ENCODE results near the gene PCDHGA7.

Gene PCDHGA7

DNA sequence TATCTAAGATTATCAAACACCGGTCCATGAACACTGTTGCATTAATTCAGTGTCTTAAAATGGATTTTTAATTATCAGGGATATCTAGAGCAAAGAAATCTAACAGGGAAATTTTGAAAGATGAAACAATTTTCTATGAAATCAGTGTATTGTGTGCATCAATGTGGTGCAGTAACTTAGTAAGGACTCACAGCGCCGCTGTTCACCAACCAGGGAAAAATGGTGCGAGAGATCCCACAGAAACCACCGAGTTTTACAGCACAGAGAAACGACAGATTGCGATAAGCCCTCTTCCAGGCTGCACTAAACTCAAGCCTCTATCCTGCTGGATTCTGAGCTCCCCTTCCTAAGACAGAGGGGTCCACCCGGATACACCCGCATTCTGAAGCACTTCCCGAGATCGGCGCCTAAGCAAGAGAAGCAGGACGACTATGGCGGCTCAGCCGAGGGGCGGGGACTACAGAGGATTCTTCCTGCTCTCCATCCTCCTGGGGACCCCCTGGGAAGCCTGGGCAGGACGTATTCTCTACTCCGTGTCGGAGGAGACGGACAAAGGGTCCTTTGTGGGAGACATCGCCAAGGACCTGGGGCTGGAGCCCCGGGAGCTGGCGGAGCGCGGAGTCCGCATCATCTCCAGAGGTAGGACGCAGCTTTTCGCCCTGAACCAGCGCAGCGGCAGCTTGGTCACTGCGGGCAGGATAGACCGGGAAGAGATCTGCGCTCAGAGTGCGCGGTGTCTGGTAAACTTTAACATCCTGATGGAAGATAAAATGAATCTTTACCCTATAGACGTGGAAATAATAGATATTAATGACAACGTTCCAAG is at the start of gene PCDHGA7:
TSS of gene PCDHGA7 (plus strand) at position 274 of the 826 bp plus-strand sequence. CDS start at position 432, 158 bp downstream.
- TF ChIP-seq EP300 (IDR thresholded peaks at IDR 0.05; ENCODE audit: borderline replicate concordance) = no peak

DNA sequence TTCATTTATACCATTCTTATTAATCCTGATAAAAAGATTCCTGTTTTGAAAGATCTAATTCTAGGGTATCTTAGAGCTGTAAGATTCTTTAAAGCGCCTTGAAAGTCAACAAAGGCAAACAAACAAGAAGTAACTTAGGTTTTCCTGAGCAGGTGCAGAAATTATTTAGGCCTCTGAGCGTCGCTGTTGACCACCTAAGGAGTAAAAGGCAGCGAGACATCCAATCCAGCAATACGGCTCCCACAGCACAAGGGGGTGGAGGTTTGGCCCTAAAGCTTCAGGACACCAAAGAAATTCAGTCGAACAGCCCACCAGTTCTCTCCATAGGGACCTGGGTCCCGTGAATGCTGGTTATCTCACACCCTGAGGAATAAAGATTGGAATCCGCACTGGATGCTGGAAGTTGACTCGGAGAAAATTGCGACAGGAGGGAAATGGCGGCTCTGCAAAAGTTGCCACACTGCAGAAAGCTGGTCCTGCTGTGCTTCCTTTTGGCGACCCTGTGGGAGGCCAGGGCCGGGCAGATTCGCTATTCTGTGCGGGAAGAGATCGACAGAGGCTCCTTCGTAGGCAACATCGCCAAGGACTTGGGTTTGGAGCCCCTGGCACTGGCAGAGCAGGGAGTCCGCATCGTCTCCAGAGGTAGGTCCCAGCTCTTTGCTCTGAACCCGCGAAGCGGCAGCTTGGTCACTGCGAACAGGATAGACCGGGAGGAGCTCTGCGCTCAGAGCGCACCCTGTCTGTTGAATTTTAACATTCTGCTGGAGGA is 43.8 kb upstream of the PCDHGA7 start, which contains the start of gene PCDHGA2:
TSS of gene PCDHGA2 (plus strand) at position 223 of the 769 bp plus-strand sequence.
- TF ChIP-seq ZBTB7A (IDR thresholded peaks at IDR 0.05; ENCODE audit: low read depth) (no peak), TEAD4 (IDR thresholded peaks at IDR 0.05) (no peak), CEBPB (IDR thresholded peaks at IDR 0.05) (no peak), NFIC (IDR thresholded peaks at IDR 0.05) (no peak), RAD21 (IDR thresholded peaks at IDR 0.05; ENCODE audit: low read depth) (peak; percentile 39)
- TF ChIP-seq, protein P1, sequence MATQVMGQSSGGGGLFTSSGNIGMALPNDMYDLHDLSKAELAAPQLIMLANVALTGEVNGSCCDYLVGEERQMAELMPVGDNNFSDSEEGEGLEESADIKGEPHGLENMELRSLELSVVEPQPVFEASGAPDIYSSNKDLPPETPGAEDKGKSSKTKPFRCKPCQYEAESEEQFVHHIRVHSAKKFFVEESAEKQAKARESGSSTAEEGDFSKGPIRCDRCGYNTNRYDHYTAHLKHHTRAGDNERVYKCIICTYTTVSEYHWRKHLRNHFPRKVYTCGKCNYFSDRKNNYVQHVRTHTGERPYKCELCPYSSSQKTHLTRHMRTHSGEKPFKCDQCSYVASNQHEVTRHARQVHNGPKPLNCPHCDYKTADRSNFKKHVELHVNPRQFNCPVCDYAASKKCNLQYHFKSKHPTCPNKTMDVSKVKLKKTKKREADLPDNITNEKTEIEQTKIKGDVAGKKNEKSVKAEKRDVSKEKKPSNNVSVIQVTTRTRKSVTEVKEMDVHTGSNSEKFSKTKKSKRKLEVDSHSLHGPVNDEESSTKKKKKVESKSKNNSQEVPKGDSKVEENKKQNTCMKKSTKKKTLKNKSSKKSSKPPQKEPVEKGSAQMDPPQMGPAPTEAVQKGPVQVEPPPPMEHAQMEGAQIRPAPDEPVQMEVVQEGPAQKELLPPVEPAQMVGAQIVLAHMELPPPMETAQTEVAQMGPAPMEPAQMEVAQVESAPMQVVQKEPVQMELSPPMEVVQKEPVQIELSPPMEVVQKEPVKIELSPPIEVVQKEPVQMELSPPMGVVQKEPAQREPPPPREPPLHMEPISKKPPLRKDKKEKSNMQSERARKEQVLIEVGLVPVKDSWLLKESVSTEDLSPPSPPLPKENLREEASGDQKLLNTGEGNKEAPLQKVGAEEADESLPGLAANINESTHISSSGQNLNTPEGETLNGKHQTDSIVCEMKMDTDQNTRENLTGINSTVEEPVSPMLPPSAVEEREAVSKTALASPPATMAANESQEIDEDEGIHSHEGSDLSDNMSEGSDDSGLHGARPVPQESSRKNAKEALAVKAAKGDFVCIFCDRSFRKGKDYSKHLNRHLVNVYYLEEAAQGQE (IDR thresholded peaks at IDR 0.05; ENCODE audit: low read depth) = no peak

DNA sequence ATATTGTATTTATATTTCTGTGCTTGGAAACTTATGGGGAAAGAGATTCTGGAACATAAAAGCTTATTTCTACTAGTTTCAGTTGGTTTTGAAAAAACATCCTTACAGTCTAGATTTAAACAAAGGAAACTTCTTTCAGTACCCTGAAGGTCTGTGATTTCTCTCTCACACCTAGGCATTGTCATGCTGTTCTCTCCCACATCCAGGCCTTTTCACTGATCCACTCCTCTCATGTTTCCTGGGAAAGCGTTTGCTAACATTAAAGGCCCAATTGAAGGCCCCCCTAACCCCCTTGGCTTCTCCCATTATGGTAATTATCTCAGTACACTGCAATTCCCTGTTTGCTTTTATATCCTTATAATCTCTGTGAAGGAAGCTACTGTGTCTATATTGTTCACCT is 39.8 kb upstream of the PCDHGA7 start:
- TF ChIP-seq ZBTB7A (IDR thresholded peaks at IDR 0.05; ENCODE audit: low read depth) (no peak), TEAD4 (IDR thresholded peaks at IDR 0.05) (no peak), TAF1 (IDR thresholded peaks at IDR 0.05; ENCODE audit: low read depth) (no peak), EGR1 (IDR thresholded peaks at IDR 0.05) (no peak), EP300 (IDR thresholded peaks at IDR 0.05; ENCODE audit: borderline replicate concordance) (no peak), TCF12 (IDR thresholded peaks at IDR 0.05; ENCODE audit: low read depth) (no peak), CEBPB (IDR thresholded peaks at IDR 0.05) (no peak), FOXM1 (IDR thresholded peaks at IDR 0.05; ENCODE audit: borderline replicate concordance, low read depth) (no peak), YY1 (IDR thresholded peaks at IDR 0.05; ENCODE audit: low read depth) (no peak)
- TF ChIP-seq, protein P2, sequence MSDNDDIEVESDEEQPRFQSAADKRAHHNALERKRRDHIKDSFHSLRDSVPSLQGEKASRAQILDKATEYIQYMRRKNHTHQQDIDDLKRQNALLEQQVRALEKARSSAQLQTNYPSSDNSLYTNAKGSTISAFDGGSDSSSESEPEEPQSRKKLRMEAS (IDR thresholded peaks at IDR 0.05) = no peak
- TF ChIP-seq, protein P3, sequence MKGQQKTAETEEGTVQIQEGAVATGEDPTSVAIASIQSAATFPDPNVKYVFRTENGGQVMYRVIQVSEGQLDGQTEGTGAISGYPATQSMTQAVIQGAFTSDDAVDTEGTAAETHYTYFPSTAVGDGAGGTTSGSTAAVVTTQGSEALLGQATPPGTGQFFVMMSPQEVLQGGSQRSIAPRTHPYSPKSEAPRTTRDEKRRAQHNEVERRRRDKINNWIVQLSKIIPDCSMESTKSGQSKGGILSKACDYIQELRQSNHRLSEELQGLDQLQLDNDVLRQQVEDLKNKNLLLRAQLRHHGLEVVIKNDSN (IDR thresholded peaks at IDR 0.05) = no peak
- TF ChIP-seq, protein P1 (IDR thresholded peaks at IDR 0.05; ENCODE audit: low read depth) = no peak

DNA sequence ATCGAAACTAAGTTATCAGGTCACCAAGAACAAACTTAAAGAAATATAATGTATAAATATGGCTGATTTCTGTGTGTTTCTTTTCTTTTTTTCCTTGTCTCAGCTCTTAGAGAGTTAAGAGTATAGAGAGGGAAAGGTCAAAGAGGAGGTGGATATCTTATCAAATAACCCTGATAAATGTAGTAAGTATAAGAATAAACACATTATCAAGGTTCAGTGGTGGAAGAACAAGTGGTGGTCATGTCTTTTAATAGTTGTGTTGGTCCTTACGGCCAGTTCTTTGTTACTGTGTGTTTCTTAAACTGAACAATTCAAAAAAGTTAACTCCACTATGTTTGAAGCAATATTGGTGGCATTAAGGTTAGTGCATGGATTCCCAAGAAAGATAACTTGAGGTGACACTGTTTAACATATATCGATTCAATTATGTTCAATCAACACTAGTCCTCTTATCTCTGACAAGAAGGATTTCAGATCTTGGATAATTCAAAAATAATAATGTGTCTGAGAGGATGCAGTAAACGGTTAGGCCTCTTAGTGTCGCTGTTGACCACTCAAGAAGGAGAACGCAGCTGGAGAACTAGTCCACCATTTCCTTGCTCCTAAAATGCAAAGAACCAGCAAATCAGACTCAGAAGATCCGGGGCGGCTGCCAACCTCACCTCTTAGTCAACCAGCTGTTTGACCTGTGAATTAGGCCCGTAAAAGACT is 39.1 kb upstream of the PCDHGA7 start, which contains the start of gene PCDHGA3:
TSS of gene PCDHGA3 (plus strand) at position 588 of the 711 bp plus-strand sequence. CDS start 205 bp downstream, outside the sequence.
- TF ChIP-seq TCF12 (IDR thresholded peaks at IDR 0.05; ENCODE audit: low read depth) (no peak), TAF1 (IDR thresholded peaks at IDR 0.05; ENCODE audit: low read depth) (no peak), FOXM1 (IDR thresholded peaks at IDR 0.05; ENCODE audit: borderline replicate concordance, low read depth) (no peak), TEAD4 (IDR thresholded peaks at IDR 0.05) (no peak), ZBTB7A (IDR thresholded peaks at IDR 0.05; ENCODE audit: low read depth) (no peak), RAD21 (IDR thresholded peaks at IDR 0.05; ENCODE audit: low read depth) (no peak), CEBPB (IDR thresholded peaks at IDR 0.05) (no peak), EP300 (IDR thresholded peaks at IDR 0.05; ENCODE audit: borderline replicate concordance) (no peak), CREB1 (IDR thresholded peaks at IDR 0.05; ENCODE audit: low read depth) (no peak), EGR1 (IDR thresholded peaks at IDR 0.05) (no peak), NFIC (IDR thresholded peaks at IDR 0.05) (no peak), YY1 (IDR thresholded peaks at IDR 0.05; ENCODE audit: low read depth) (no peak)
- TF ChIP-seq, protein P2 (IDR thresholded peaks at IDR 0.05) = no peak
- TF ChIP-seq, protein P1 (IDR thresholded peaks at IDR 0.05; ENCODE audit: low read depth) = no peak
- TF ChIP-seq, protein P3 (IDR thresholded peaks at IDR 0.05) = no peak
